ENCODE data around the gene POLR1B. TPM values are rescaled to one million over a fixed set of nuclear protein-coding genes. Genes with fewer than 3 reads are reported as not detected.

The POLR1B gene
- total and polyA plus RNA-seq, 4 donors, result 6.5 to 23.8 (median 10.8) TPM

DNA sequence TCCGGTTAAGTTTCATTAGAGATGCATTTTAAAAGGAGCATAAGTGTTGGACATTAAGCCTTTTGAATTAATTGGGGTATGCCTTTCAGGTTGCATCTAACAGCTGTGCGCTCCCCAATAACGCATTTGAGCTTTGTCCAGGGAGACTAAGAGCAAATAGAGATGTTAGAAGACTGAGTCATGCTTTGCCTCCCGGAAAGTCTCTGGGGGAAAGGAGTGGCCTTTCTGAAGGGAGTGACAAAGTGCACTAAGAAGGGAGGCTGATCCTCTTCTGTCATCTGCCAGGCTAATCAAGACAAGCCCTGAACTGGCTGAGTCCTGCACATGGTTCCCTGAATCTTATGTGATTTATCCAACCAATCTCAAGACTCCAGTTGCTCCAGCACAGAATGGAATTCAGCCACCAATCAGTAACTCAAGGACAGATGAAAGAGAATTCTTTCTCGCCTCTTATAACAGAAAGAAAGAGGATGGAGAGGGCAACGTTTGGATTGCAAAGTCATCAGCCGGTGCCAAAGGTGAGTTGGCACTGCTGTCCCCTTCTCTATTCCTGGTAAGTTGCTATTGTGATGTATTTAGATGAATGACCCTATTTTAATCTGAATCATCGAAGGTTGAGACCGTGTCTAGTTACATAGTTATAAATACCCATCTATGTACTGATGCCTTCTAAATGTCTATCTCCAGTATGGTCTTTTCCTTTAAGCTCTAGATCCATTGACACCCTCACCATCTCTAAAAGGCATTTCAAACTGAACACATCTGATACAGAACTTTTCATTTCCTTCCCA is 48.2 kb upstream of the POLR1B start:
- Histone ChIP-seq H3K4me3 (ENCODE audit: low read depth in 1 of 3, low read length in 3 of 3) (no peak overlapping the region), H3K4me1 (ENCODE audit: control insufficient read depth in 4 of 4, insufficient read depth in 4 of 4, low read length in 3 of 4) (no peaks in the 10 kb centered on the region), H3K36me3 (ENCODE audit: control insufficient read depth in 4 of 4, insufficient read depth in 3 of 4, low read depth in 1 of 4, low read length in 3 of 4) (peaks cover 0 to 7% (median 1%) of the 10 kb centered on the region in 4 donors), H3K27ac (ENCODE audit: low read depth in 1 of 2, low read length in 2 of 2) (no peak overlapping the region), H3K27me3 (ENCODE audit: control insufficient read depth in 4 of 4, insufficient read depth in 4 of 4, low read length in 3 of 4) (no peaks in the 10 kb centered on the region), H3K9me3 (ENCODE audit: control insufficient read depth in 4 of 4, low read length in 3 of 4) (no peaks in the 10 kb centered on the region), H3K9ac (ENCODE audit: low read depth in 1 of 2, low read length in 2 of 2) (no peak overlapping the region)
- TF ChIP-seq FOXA2 (IDR thresholded peaks at IDR 0.05) (no peak), ZBTB33 (IDR thresholded peaks at IDR 0.05) (no peak), FOXA1 (IDR thresholded peaks at IDR 0.05) (no peak), HNF4G (IDR thresholded peaks at IDR 0.05) (no peak), RXRA (IDR thresholded peaks at IDR 0.05) (no peak), REST (IDR thresholded peaks at IDR 0.05) (no peak), SP1 (IDR thresholded peaks at IDR 0.05) (no peak), JUND (IDR thresholded peaks at IDR 0.05) (no peak), NR2F2 (IDR thresholded peaks at IDR 0.05) (no peak), HNF4A (conservative IDR thresholded peaks at IDR 0.05) (no peak), RAD21 (IDR thresholded peaks at IDR 0.05) (no peak), GABPA (IDR thresholded peaks at IDR 0.05 in 1 of 2, conservative IDR thresholded peaks at IDR 0.05 in 1 of 2) (no peak), TAF1 (conservative IDR thresholded peaks at IDR 0.05) (no peak), CTCF (IDR thresholded peaks at IDR 0.05; ENCODE audit: low read depth, low read length, missing input control) (no peak), YY1 (IDR thresholded peaks at IDR 0.05) (no peak), EGR1 (IDR thresholded peaks at IDR 0.05; ENCODE audit: low read depth in 2 of 2) (no peak)
- TF ChIP-seq, protein P1, sequence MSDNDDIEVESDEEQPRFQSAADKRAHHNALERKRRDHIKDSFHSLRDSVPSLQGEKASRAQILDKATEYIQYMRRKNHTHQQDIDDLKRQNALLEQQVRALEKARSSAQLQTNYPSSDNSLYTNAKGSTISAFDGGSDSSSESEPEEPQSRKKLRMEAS (IDR thresholded peaks at IDR 0.05), result no peak
- TF ChIP-seq, protein P2, sequence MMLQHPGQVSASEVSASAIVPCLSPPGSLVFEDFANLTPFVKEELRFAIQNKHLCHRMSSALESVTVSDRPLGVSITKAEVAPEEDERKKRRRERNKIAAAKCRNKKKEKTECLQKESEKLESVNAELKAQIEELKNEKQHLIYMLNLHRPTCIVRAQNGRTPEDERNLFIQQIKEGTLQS (IDR thresholded peaks at IDR 0.05), result no peak
- DNase-seq (ENCODE audit: low spot score), result no peak
- 85% methylated on average over 9 of the region's 9 CpGs for WGBS
